ENCODE measurements around the gene MAT1A. TPM values are rescaled to one million over a fixed set of nuclear protein-coding genes. Genes with fewer than 3 reads are reported as not detected.

The MAT1A gene
- total and polyA plus RNA-seq, 2 of the 13 experiments (the other 11 are each of a cell fraction or from before 2014, with no cell fraction given) = 57.1 to 76.9 TPM

- 0 out of 2 replicates have a peak, but pooled peaks have one; percentile 25 for TF ChIP-seq HNF1A (IDR thresholded peaks at IDR 0.05; ENCODE audit: low read depth)
- TF ChIP-seq HNF1A (CRISPR knock-in tag; IDR thresholded peaks at IDR 0.05; ENCODE audit: borderline replicate concordance) = peak; percentile 75; the same call in 1 of the 2 replicates
- peak; percentile 85 for TF ChIP-seq ZNF792 (CRISPR knock-in tag; IDR thresholded peaks at IDR 0.05)
- no peak for TF ChIP-seq TIGD3 (CRISPR knock-in tag; IDR thresholded peaks at IDR 0.05; ENCODE audit: borderline replicate concordance)
- no peak for TF ChIP-seq ZNF235 (CRISPR knock-in tag; IDR thresholded peaks at IDR 0.05; ENCODE audit: borderline replicate concordance)
- no peak for TF ChIP-seq SRY (CRISPR knock-in tag; IDR thresholded peaks at IDR 0.05)
- no peak; the same call in 1 of the 2 replicates for TF ChIP-seq CREB1 (IDR thresholded peaks at IDR 0.05)
- TF ChIP-seq CREB1 (CRISPR knock-in tag; IDR thresholded peaks at IDR 0.05) = peak; percentile 58
- TF ChIP-seq SMAD9 (CRISPR knock-in tag; IDR thresholded peaks at IDR 0.05) = no peak
- TF ChIP-seq NPAS2 (CRISPR knock-in tag; IDR thresholded peaks at IDR 0.05; ENCODE audit: borderline replicate concordance) = no peak
- TF ChIP-seq GATA4 (IDR thresholded peaks at IDR 0.05; ENCODE audit: borderline replicate concordance, low read depth) = no peak
- no peak for TF ChIP-seq RNF219 (CRISPR knock-in tag; IDR thresholded peaks at IDR 0.05)
- no peak for TF ChIP-seq CBX2 (IDR thresholded peaks at IDR 0.05; ENCODE audit: low read depth, low read length)
- TF ChIP-seq CBX2 (CRISPR knock-in tag; IDR thresholded peaks at IDR 0.05; ENCODE audit: low read depth) = no peak
- TF ChIP-seq REL (CRISPR knock-in tag; conservative IDR thresholded peaks at IDR 0.05) = no peak
- TF ChIP-seq REST (IDR thresholded peaks at IDR 0.05; ENCODE audit: borderline replicate concordance in 1 of 2, low read depth in 1 of 2, low read length in 2 of 2) = no peak; a peak in 1 of 4 replicates
- TF ChIP-seq NCOA5 (CRISPR knock-in tag; IDR thresholded peaks at IDR 0.05) = no peak
- no peak for TF ChIP-seq ZNF260 (CRISPR knock-in tag; IDR thresholded peaks at IDR 0.05; ENCODE audit: borderline replicate concordance, low read depth)
- no peak for TF ChIP-seq SMC3 (IDR thresholded peaks at IDR 0.05; ENCODE audit: low read length)
Observed at GRCh38 chr10:80272793-80273522, 16.5 kb downstream of the MAT1A start (continued).

All from HepG2 (cell line).